KOPT-K1 (cell line): ENCODE data around the gene ZBTB8B.

Experiments
- H3K27ac ChIP-seq: fragments of 200-600 bp; sonication (generic); 2 replicates; pipeline ENCODE4 v1.5.1; 2016; ENCODE audit warnings: antibody characterized with exemption, mild to moderate bottlenecking, low read depth, low read length; ENCODE audit not compliant: poor library complexity, severe bottlenecking
- H3K36me3 ChIP-seq: fragments of 200-600 bp; sonication (generic); 2 replicates; pipeline ENCODE4 v1.5.1; 2017; ENCODE audit warnings: antibody characterized with exemption, mild to moderate bottlenecking, low read length, moderate library complexity; ENCODE audit not compliant: insufficient read depth
- H3K9me3 ChIP-seq: fragments of 200-600 bp; sonication (generic); 2 replicates; pipeline ENCODE4 v1.5.1; 2017; ENCODE audit warnings: antibody characterized with exemption, low read length, mild to moderate bottlenecking; ENCODE audit not compliant: insufficient read depth, poor library complexity, severe bottlenecking

ZBTB8B gene

DNA sequence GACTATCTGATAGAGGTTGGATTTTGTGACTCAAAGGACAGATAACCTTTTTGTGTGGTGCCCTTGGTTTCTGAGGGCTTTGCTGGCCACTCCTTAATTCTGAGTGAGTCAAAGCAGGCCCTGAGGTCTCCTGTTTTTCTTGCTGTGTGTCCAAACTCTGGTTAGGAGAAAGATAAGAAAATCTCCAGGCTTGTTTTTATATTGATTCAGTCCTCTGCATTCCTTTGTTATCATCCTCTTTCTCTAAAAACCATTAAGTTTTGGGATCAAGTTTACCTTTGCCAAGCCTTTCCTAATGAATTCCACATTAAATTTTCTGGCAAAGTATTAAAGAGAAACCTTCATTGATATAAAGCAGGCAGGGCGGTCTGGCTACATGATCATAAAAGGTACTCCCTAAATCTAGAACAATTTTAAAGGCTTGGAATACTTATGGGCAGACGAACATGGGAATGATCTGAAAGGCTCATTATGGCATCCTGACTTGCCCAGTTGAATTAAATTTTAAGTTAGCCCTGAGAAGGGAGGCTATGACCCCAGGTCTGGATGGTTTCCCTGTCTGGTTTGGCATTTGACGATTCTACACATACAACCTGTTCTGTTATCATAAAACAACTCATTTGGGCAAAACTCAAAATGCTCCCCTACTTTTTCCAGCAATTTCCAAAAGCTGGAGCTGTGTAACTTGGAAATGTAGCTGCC is 20.8 kb downstream of the ZBTB8B start:
- peaks cover 10% of the 10 kb centered on the region for H3K9me3 ChIP-seq
- no peaks in the 10 kb centered on the region for H3K36me3 ChIP-seq
- H3K27ac ChIP-seq, result no peak overlapping the region

GRCh38 chr1:32486463-32487113 is 21.7 kb downstream of the ZBTB8B start:
- H3K9me3 ChIP-seq, result peaks cover 10% of the 10 kb centered on the region
- H3K36me3 ChIP-seq, result no peaks in the 10 kb centered on the region
- H3K27ac ChIP-seq, result no peak overlapping the region

DNA sequence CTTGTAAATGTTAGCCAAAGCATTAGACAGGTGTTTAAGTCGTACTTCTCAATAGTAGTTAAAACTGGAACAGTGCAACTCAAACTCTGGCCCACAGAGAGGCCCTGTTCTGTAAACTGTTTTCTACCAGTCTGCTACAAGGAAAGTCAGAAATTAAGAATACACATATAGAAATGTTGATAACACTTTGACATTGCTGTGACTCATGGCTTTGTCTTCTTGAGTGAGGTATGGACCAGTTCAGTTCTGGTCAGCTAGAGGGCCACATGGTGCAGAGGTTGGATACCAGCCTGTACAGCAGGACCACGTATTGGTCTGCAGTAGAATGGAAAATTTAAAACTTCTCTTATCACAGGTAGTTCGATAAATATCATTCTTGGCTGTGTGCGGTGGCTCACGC is 22.3 kb downstream of the ZBTB8B start:
- Histone ChIP-seq H3K36me3 (no peaks in the 10 kb centered on the region), H3K27ac (no peak overlapping the region)

DNA sequence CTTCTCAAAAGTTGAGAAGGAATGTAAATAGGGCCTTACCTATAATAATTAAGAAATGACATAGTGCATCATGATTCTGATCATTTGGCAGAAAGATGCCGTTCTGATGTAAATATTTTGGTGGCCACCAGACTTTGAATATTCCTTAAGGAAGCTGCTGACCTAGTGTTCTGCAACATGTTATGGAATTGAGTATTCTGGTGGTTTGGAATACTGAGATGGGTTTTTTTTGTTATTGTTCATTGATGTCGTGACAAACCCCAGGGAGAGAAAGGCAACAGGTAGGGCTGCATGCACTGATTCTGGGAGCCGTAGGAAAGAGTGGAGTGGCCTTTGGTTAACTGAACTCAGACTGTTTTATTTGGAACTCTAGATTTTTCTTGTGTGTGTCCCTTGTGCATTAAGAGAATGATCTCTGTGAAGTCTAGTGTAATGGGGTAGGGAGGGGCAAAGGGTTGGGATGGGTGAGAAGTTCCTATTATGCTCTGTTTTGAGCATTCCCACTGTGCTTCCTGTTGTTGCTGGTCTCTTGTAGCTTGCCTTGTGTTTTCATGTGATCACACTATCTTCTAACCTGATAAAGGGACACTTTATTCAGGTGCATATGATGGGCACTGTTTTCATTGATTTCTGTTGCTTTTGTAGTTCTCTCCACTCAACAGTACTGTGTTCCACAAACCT is 25.0 kb downstream of the ZBTB8B start:
- Histone ChIP-seq H3K36me3 (no peaks in the 10 kb centered on the region), H3K9me3 (peaks cover 2% of the 10 kb centered on the region), H3K27ac (no peak overlapping the region)

More for the DNA sequence above, 22.3 kb downstream of the ZBTB8B start:
- peaks cover 10% of the 10 kb centered on the region for H3K9me3 ChIP-seq

DNA sequence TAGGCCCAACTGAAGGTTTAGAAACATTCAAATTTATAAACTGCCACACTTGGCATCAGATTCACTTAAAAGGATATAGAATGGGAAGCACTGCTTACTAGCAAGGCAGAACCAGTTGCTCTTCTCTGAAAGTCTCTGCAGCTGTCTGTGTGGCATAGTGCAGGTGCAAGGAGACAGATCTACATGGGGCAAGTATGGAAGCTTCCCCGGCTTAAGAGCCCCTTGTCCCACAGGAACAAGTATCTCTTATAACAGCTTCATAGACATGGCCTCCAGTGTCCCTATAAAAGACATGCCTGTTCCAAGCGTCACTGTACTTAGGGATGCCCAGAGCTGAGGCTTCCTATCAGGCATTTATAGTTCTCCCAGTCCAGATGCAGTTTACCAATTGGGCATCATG is 26.5 kb downstream of the ZBTB8B start:
- H3K36me3 ChIP-seq, result no peaks in the 10 kb centered on the region
- no peaks in the 10 kb centered on the region for H3K9me3 ChIP-seq
- H3K27ac ChIP-seq, result no peak overlapping the region

- H3K27ac ChIP-seq, result no peak overlapping the region
- no peaks in the 10 kb centered on the region for H3K36me3 ChIP-seq
Measured at GRCh38 chr1:32494196-32494595, 29.3 kb downstream of the ZBTB8B start.

GRCh38 chr1:32494711-32495337 is 30.0 kb downstream of the ZBTB8B start:
- Histone ChIP-seq H3K27ac (no peak overlapping the region), H3K36me3 (no peaks in the 10 kb centered on the region), H3K9me3 (no peaks in the 10 kb centered on the region)

More at GRCh38 chr1:32494196-32494595, 29.3 kb downstream of the ZBTB8B start:
- H3K9me3 ChIP-seq, result no peaks in the 10 kb centered on the region

DNA sequence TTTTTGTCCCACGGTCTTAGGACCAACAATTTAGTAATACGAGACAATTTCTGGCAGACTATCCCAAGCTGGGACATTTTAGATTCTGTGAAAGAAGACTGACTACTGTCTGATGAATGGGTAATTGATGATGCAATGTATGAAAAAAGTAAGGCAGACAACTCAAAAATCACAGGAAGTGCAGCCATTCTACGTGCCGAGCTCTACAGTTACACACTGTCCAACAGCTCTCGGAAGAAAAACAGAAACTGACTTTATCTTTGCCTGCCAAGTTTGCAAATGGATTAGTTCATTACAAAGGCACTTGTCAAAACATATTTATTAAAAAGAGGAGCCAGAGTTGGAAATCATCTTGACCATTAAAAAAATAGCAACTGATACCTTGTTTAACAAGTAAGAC is 31.3 kb downstream of the ZBTB8B start:
- H3K27ac ChIP-seq, result no peak overlapping the region
- H3K36me3 ChIP-seq, result no peaks in the 10 kb centered on the region
- no peaks in the 10 kb centered on the region for H3K9me3 ChIP-seq

GRCh38 chr1:32498751-32499150 is 33.9 kb downstream of the ZBTB8B start:
- Histone ChIP-seq H3K9me3 (no peaks in the 10 kb centered on the region), H3K27ac (no peak overlapping the region), H3K36me3 (no peaks in the 10 kb centered on the region)

DNA sequence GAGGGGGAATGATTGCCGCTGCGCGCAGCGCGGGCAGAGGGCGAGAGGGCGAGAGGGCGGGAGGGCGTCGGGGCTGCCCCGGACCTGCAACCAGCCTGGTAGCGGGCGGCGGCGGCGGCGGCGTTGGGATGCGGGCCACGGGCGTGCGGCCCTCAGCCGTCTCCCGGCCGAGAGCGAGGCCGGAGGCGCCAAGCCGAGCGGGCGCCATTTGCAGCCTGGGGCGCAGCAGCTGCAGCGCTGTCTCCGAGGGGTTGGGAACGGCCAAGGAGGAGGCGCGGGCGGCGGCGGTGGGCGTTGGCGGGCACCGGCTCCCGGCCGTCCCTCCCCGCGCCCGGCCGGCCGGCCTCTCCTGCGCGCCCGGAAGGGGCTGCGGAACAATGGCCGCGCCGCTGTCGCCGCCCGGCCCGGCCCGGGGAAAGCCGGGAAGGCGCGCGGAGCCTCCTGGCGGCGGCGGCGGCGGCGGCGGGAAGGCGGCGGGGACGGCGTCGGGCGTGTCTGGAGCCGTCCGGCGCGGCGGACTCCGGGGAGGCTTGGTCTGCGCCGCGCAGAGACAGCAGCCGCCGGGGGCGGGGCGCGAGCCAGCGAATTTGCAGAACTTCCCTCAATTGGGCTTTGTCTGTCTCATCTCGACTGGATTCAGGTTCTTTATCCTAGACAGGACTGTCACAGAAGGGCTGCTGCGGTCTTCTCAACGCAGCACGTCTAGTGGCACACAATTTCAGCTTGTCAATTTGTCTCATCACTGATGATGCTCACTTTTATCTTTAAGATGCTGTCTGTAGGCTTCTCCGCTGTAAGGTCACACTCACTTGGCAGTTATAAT is 35.7 kb downstream of the ZBTB8B start:
- no peaks in the 10 kb centered on the region for H3K9me3 ChIP-seq
- H3K27ac ChIP-seq, result no peak overlapping the region
- H3K36me3 ChIP-seq, result no peaks in the 10 kb centered on the region

DNA sequence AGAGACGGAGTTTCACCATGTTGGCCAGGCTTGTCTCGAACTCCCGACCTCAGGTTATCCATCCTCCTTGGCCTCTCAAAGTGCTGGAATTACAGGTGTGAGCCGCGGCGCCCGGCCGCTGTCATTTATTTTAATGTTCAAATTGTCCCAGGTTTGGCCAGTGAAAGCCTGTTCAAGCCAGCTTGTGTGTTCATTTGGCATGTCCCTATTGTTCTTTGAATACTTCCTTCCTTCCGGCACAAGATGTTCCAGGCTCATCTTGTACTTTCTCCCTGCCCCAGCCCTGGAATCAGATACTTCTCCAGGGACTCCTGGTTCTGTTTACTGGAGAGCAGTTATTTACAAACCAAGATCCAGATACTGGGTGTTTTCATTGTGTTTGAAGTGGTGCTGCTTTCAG is 37.0 kb downstream of the ZBTB8B start:
- no peaks in the 10 kb centered on the region for H3K9me3 ChIP-seq
- H3K27ac ChIP-seq, result no peak overlapping the region
- no peaks in the 10 kb centered on the region for H3K36me3 ChIP-seq

DNA sequence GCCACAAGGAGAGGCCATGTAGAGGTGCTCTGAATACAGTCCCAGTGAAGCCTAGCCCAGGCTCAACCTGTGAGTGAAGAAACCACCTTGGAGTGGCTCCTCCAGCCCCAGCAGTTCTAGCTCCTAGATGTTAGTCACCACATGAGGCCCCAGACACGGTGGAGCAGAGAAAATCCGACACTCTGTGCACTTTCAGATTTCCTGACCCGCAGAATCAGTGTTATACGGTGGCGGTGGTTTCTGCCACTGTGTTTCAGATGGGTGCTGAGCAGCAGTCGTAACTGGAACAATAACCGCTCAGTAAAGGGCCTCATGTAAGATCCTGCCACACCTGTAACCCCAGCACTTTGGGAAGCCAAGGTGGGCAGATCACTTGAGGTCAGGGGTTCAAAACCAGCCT is 38.3 kb downstream of the ZBTB8B start:
- Histone ChIP-seq H3K36me3 (no peaks in the 10 kb centered on the region), H3K27ac (no peak overlapping the region), H3K9me3 (no peaks in the 10 kb centered on the region)

DNA sequence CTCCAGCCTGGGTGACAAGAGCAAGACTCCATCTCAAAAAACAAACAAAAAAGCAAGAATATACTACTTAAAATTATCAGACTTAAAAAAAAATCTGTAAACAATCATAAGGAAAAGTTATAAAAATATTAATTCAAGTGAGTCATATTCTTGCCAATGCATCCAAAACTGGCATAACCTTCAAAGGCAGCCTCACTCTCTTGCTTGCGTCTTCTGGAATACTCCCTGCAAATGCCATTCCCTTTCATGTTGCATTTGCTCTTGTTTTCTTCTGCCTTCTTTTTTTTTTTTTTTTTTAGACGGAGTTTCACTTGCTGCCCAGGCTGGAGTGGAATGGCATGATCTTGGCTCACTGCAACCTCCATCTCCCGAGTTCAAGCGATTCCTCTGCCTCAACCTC is 42.1 kb downstream of the ZBTB8B start:
- Histone ChIP-seq H3K9me3 (no peaks in the 10 kb centered on the region), H3K36me3 (no peaks in the 10 kb centered on the region), H3K27ac (no peak overlapping the region)

DNA sequence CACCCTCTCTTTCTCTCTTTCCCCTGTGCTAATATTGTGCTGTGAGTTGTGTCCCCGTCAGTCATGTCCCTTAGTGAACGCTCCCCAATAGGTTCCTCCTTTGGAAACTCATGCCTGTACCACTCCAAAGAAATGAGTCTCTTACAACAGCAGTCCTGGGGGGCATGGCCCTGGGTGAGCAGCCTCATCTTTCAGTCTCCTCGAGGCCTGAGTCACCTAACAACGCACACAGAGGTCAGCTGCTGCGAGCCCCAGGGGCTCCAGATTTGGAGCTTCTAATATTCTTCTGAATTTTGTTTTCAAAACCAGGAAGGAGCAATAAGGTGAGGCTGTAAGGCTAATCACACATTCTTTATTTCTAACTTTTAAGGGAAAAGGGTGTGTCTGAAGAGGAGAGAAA is 43.9 kb downstream of the ZBTB8B start:
- no peaks in the 10 kb centered on the region for H3K36me3 ChIP-seq
- H3K9me3 ChIP-seq, result no peaks in the 10 kb centered on the region
- H3K27ac ChIP-seq, result no peak overlapping the region
